Tibial nerve (tissue), 3 donors: ENCODE results near the gene RHNO1.

Experiments
- POLR2A ChIP-seq, 2 donors: fragments of 450-650 bp; IDR thresholded peaks; one replicate each; pipeline ENCODE4 v1.6.1; 2017; ENCODE audit warnings: antibody characterized with exemption in 2 of 2, mild to moderate bottlenecking in 2 of 2, moderate library complexity in 2 of 2
- TF ChIP-seq, protein P1 (sequence below), 5 experiments: fragments of 200-600 bp in 3 of 5; fragments of 450-650 bp in 2 of 5; sonication (generic) in 3 of 5; IDR thresholded peaks; one replicate each; pipeline ENCODE4 v1.5.1; 2016 to 2019; ENCODE audit warnings: antibody characterized with exemption in 5 of 5, mild to moderate bottlenecking in 3 of 5, moderate library complexity in 2 of 5

DNA sequence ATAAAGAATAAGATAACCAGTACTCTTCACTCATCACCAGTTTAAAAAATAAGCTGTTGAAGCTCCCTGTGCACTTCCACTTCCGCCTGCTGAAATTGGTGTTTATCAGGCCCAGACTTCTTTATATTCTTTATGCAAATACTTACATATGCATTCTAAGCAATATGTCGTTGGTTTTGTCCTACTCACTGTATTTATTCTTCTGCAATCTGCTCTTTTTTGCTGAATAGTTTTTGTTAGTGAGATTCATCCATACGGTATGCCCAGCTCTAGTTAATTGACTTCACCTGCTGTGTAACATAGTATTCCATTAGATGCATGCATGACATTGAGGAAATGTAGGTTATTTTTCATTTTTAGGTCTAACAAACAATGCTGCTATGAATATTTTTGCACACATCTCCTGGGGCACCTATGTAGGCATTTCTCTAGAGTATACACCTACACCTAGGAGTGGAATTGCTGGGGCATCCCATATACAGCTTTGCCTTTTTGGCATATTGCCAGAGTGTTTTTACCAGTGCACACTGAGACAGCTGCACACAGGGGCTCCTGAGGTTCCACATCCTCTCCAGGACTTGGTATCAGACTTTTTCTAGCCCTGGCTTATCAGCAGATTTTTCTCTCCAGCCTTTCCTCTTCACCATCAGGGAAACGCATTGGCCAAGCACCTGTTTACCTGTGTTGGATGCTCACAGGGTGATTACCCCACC, 41.2 kb upstream of the RHNO1 start:
- TF ChIP-seq, protein P1, sequence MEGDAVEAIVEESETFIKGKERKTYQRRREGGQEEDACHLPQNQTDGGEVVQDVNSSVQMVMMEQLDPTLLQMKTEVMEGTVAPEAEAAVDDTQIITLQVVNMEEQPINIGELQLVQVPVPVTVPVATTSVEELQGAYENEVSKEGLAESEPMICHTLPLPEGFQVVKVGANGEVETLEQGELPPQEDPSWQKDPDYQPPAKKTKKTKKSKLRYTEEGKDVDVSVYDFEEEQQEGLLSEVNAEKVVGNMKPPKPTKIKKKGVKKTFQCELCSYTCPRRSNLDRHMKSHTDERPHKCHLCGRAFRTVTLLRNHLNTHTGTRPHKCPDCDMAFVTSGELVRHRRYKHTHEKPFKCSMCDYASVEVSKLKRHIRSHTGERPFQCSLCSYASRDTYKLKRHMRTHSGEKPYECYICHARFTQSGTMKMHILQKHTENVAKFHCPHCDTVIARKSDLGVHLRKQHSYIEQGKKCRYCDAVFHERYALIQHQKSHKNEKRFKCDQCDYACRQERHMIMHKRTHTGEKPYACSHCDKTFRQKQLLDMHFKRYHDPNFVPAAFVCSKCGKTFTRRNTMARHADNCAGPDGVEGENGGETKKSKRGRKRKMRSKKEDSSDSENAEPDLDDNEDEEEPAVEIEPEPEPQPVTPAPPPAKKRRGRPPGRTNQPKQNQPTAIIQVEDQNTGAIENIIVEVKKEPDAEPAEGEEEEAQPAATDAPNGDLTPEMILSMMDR (IDR thresholded peaks at IDR 0.05), result no peak
- TF ChIP-seq POLR2A (IDR thresholded peaks at IDR 0.05), result no peak
